WI38 (cell line): ENCODE results near the gene CNN3.

Experiments
- H3K4me3 ChIP-seq: 2 replicates; pipeline ENCODE4 v1.5.1; 2011; ENCODE audit warnings: low read depth, mild to moderate bottlenecking, control low read depth, low read length
- TF ChIP-seq, protein P1 (sequence below): IDR thresholded peaks from 2 replicates; pipeline ENCODE4 v1.5.1; 2012; ENCODE audit warnings: low read depth, mild to moderate bottlenecking, control low read depth, low read length

The CNN3 gene

DNA sequence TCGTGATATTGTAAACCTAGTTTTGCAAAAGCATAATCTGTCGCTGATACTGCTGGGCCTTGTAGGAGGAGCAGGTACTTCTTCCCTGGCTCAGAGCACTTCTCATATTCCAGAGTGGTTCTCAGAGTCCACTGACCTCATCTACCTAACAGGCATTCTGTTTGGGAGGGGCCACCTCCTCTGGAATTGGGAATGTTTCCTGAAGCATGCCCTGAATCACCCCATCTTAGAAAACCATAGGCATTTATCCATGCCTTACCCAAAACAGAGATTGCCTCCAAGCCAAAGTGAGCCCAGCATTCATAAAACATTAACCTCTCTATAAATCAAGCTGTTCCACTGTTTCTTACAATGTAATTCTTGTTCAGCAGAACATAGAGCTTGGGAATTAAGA is 71.6 kb downstream of the CNN3 start:
- TF ChIP-seq, protein P1, sequence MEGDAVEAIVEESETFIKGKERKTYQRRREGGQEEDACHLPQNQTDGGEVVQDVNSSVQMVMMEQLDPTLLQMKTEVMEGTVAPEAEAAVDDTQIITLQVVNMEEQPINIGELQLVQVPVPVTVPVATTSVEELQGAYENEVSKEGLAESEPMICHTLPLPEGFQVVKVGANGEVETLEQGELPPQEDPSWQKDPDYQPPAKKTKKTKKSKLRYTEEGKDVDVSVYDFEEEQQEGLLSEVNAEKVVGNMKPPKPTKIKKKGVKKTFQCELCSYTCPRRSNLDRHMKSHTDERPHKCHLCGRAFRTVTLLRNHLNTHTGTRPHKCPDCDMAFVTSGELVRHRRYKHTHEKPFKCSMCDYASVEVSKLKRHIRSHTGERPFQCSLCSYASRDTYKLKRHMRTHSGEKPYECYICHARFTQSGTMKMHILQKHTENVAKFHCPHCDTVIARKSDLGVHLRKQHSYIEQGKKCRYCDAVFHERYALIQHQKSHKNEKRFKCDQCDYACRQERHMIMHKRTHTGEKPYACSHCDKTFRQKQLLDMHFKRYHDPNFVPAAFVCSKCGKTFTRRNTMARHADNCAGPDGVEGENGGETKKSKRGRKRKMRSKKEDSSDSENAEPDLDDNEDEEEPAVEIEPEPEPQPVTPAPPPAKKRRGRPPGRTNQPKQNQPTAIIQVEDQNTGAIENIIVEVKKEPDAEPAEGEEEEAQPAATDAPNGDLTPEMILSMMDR: no peak
- no peak overlapping the region for H3K4me3 ChIP-seq

DNA sequence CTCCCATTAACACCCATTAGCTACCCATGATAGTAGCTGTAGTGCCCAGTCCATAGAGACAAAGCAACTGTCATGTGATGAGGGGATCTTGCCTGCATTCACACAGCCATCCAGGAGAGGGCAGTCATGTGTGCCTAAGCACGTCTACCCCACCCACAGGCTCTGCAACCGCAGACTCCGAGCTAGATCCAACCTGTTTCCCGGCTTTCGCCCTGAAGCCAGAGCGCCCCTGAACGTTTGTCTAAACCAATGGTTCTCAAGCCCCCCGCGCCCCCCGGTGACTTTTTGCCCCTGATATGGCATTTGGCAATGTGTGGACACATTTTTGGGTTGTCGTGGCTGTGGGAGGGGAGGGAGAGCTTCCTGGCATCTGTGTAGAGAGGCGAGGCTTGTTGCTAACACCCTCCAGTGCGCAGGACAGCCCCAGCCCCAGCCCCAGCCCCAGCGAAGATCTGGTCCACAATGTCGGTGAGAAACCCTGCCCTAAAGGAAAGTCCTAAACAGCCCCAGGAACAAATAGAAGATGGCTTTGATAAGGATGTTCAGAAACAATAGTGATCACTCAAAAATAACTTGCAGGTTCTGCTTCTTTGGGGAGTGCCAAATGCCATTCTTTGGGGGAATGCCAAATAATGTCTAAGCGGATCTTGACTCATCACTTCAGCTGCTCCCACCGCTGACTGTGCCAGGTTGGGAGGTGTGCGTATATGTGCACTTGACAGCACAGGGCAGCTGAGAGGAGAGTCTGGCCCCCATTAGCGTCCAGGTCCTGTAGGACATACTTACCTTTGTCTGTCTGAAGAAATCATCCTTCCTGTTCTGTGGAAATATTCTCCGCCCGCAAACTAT is 72.2 kb downstream of the CNN3 start:
- TF ChIP-seq, protein P1: peak; percentile 90
- peak overlapping the region; percentile 61 for H3K4me3 ChIP-seq

DNA sequence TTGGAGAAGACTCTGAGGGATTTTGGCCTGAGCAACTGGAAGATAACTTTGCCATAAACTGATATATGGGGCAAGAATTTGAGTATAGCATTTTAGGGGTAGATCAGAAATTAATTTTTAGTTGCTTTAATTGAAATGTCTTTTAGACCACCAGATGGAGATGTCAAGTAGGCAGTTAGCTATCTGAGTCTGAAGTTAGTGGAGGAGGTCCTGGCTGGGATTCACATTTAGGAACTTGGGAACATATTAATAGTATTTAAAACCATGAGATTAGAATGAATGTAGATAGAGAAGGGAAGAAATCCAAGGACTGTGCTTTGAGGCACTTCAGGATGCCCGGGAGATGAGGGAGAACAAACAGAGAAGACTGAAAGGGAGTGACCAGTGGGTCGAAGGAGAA is 74.1 kb downstream of the CNN3 start:
- H3K4me3 ChIP-seq: no peak overlapping the region
- TF ChIP-seq, protein P1: no peak

DNA sequence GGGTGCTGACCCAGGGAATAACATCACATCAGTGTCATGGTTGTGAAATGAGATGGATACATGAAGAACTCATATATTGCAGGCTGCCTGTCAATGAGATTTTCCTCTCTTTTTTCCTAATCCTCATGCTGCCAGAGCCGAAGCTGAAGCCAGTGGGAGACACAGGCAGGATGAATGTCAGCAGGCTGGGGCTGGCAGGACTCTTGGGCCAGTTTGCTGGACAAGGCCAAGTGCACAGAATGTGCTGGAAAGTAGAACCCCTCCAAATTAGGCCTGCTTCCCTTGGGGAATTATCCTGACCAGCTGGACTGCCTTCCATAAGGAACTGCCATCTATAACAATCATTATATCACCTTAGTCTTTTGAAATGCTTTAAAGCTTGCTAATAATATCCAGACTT is 75.3 kb downstream of the CNN3 start:
- no peak overlapping the region for H3K4me3 ChIP-seq
- TF ChIP-seq, protein P1: no peak
